SK-MEL-5 (cell line): ENCODE data around the gene CPNE4. TPM values are rescaled to one million over a fixed set of nuclear protein-coding genes. Genes with fewer than 3 reads are reported as not detected.

Source experiments
- DNase-seq: peaks from one replicate; pipeline ENCODE4 v3.0.0-alpha.2; 2016; ENCODE audit warnings: low read depth, low spot score
- in situ Hi-C: cut with HindIII; loops from 2 replicates; pipeline ENCODE4 v1.10.0; 2016; ENCODE audit warnings: low sequenced_read_pairs, high pct_unique_total_duplicates, low pct_unique_long_range_greater_than_20kb
- total RNA-seq: library from RNA; depleted of rRNA; stranded (reverse); fragments of >200 nt; shearing (Covaris generic); gene quantifications from 2 replicates; pipeline ENCODE4 v1.2.3, GENCODE V29; 2014

Gene CPNE4
- total RNA-seq, 1 experiment from 2014 or later = not detected

GRCh38 chr3:131738095-131738494 lies 296.7 kb downstream of the CPNE4 start:
- no peak for DNase-seq
- in situ Hi-C loops = no loop called here

GRCh38 chr3:131735544-131735943 lies 299.3 kb downstream of the CPNE4 start:
- DNase-seq = no peak
- in situ Hi-C loops = no loop called here

- in situ Hi-C loops = no loop called here
- no peak for DNase-seq
Observed at GRCh38 chr3:131735116-131735515, 299.7 kb downstream of the CPNE4 start.

GRCh38 chr3:131733086-131733841 lies 301.6 kb downstream of the CPNE4 start:
- in situ Hi-C loops = no loop called here

GRCh38 chr3:131731709-131732108 lies 303.1 kb downstream of the CPNE4 start:
- no peak for DNase-seq
- in situ Hi-C loops = no loop called here

More at GRCh38 chr3:131733086-131733841, 301.6 kb downstream of the CPNE4 start:
- no peak for DNase-seq

GRCh38 chr3:131730581-131730980 lies 304.2 kb downstream of the CPNE4 start:
- in situ Hi-C loops = no loop called here
- DNase-seq = no peak

GRCh38 chr3:131729643-131730017 lies 305.2 kb downstream of the CPNE4 start:
- no peak for DNase-seq
- in situ Hi-C loops = no loop called here

GRCh38 chr3:131728898-131729642 lies 305.7 kb downstream of the CPNE4 start:
- in situ Hi-C loops = no loop called here
- DNase-seq = peak; percentile 3

- no peak for DNase-seq
- in situ Hi-C loops = no loop called here
Observed at GRCh38 chr3:131725414-131725813, 309.4 kb downstream of the CPNE4 start.

GRCh38 chr3:131723343-131723742 lies 311.5 kb downstream of the CPNE4 start:
- DNase-seq = no peak
- in situ Hi-C loops = no loop called here

- DNase-seq = no peak
- in situ Hi-C loops = no loop called here
Observed at GRCh38 chr3:131717493-131717892, 317.3 kb downstream of the CPNE4 start.

- DNase-seq = no peak
- in situ Hi-C loops = no loop called here
Observed at GRCh38 chr3:131716943-131717342, 317.9 kb downstream of the CPNE4 start.

- no peak for DNase-seq
- in situ Hi-C loops = no loop called here
Observed at GRCh38 chr3:131716007-131716406, 318.8 kb downstream of the CPNE4 start.

- in situ Hi-C loops = no loop called here
- DNase-seq = no peak
Observed at GRCh38 chr3:131714585-131715220, 320.1 kb downstream of the CPNE4 start.

GRCh38 chr3:131713416-131714123 lies 321.2 kb downstream of the CPNE4 start:
- in situ Hi-C loops = no loop called here
- no peak for DNase-seq

- in situ Hi-C loops = no loop called here
- no peak for DNase-seq
Observed at GRCh38 chr3:131712662-131713061, 322.2 kb downstream of the CPNE4 start.

GRCh38 chr3:131711114-131711768 lies 323.6 kb downstream of the CPNE4 start:
- in situ Hi-C loops = no loop called here
- DNase-seq = no peak

- DNase-seq = no peak
- in situ Hi-C loops = no loop called here
Observed at GRCh38 chr3:131708241-131708640, 326.6 kb downstream of the CPNE4 start.
